ENCODE results near the gene ACSBG1. TPM values are rescaled to one million over a fixed set of nuclear protein-coding genes. Genes with fewer than 3 reads are reported as not detected.

The ACSBG1 gene
- polyA plus RNA-seq, 1 donor from 2014 or later, result 0.32 TPM

DNA sequence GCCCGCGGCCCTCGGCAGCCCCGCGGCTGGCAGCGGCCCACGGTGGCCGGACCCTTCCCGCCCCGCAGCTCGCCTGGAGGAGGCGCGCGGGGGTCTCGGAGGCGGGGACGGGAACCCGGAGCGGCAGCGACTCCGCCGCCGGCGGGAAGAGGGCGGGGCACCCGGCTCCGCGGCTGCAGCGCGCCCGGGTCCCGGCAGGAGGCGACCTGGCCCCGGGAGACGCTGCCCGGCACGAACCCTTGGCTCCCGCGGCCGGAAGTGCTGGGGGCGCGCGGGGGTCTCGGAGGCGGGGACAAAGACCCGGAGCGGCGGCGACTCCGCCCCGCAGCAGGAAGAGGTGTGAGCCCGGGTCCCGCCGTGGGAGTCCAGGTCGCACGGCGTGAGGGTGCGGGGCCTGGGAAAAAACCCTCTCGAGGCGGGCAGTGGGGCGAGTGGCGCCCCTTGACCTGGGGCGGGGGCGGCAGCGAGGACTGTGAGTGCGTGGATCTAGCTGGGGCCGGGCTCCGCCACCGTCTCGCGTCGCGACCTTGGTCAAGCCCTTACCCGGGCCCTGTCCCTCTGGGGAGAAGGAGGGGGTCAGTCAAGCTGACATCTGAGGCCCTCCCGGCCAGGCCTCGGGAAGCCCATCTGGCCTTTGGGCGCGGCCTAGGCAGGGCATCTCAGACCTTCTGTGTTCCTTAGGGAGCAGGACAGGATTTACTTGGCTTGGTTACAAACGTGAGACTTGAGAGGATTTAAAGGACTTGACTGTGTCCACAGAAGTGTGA is 102.9 kb downstream of the ACSBG1 start, which contains the start of gene CIB2:
Gene CIB2 (minus strand): TSS at position 151 of the 767 bp plus-strand sequence. CDS start 230 bp downstream, outside the sequence.
- no peaks in the 10 kb centered on the region for H3K9me2 ChIP-seq (ENCODE audit: insufficient read depth, low read length)
- peak within 1 kb of the TSS; percentile 98 for H2AFZ ChIP-seq (ENCODE audit: low read depth, low read length)
- TF ChIP-seq, protein P1, sequence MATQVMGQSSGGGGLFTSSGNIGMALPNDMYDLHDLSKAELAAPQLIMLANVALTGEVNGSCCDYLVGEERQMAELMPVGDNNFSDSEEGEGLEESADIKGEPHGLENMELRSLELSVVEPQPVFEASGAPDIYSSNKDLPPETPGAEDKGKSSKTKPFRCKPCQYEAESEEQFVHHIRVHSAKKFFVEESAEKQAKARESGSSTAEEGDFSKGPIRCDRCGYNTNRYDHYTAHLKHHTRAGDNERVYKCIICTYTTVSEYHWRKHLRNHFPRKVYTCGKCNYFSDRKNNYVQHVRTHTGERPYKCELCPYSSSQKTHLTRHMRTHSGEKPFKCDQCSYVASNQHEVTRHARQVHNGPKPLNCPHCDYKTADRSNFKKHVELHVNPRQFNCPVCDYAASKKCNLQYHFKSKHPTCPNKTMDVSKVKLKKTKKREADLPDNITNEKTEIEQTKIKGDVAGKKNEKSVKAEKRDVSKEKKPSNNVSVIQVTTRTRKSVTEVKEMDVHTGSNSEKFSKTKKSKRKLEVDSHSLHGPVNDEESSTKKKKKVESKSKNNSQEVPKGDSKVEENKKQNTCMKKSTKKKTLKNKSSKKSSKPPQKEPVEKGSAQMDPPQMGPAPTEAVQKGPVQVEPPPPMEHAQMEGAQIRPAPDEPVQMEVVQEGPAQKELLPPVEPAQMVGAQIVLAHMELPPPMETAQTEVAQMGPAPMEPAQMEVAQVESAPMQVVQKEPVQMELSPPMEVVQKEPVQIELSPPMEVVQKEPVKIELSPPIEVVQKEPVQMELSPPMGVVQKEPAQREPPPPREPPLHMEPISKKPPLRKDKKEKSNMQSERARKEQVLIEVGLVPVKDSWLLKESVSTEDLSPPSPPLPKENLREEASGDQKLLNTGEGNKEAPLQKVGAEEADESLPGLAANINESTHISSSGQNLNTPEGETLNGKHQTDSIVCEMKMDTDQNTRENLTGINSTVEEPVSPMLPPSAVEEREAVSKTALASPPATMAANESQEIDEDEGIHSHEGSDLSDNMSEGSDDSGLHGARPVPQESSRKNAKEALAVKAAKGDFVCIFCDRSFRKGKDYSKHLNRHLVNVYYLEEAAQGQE (IDR thresholded peaks at IDR 0.05; ENCODE audit: borderline replicate concordance), result no peak
- TF ChIP-seq TAF1 (IDR thresholded peaks at IDR 0.05; ENCODE audit: low read depth), result peak; percentile 33
- no peak for TF ChIP-seq EZH2 (IDR thresholded peaks at IDR 0.05; ENCODE audit: borderline replicate concordance, insufficient read depth, low read length, poor library complexity, severe bottlenecking)
- TF ChIP-seq RAD21 (conservative IDR thresholded peaks at IDR 0.05), result peak; percentile 76
- TF ChIP-seq POLR2AphosphoS5 (IDR thresholded peaks at IDR 0.05), result peak; percentile 73
- TF ChIP-seq EP300 (conservative IDR thresholded peaks at IDR 0.05; ENCODE audit: poor library complexity, severe bottlenecking), result peak; percentile 30
- TF ChIP-seq MXI1 (conservative IDR thresholded peaks at IDR 0.05; ENCODE audit: poor library complexity, severe bottlenecking), result peak; percentile 55
- TF ChIP-seq, protein P2, sequence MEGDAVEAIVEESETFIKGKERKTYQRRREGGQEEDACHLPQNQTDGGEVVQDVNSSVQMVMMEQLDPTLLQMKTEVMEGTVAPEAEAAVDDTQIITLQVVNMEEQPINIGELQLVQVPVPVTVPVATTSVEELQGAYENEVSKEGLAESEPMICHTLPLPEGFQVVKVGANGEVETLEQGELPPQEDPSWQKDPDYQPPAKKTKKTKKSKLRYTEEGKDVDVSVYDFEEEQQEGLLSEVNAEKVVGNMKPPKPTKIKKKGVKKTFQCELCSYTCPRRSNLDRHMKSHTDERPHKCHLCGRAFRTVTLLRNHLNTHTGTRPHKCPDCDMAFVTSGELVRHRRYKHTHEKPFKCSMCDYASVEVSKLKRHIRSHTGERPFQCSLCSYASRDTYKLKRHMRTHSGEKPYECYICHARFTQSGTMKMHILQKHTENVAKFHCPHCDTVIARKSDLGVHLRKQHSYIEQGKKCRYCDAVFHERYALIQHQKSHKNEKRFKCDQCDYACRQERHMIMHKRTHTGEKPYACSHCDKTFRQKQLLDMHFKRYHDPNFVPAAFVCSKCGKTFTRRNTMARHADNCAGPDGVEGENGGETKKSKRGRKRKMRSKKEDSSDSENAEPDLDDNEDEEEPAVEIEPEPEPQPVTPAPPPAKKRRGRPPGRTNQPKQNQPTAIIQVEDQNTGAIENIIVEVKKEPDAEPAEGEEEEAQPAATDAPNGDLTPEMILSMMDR (IDR thresholded peaks at IDR 0.05; ENCODE audit: poor library complexity, severe bottlenecking), result peak; percentile 92
- TF ChIP-seq SMC3 (conservative IDR thresholded peaks at IDR 0.05; ENCODE audit: poor library complexity), result peak; percentile 72
- H3F3A ChIP-seq (ENCODE audit: insufficient read depth, low read length, poor library complexity, severe bottlenecking), result peaks cover 4% of the 10 kb centered on the region
- peak within 1 kb of the TSS; percentile 70 for H3K27ac ChIP-seq (ENCODE audit: low read length)
- no peaks in the 10 kb centered on the region for H3K79me2 ChIP-seq (replicated peaks; ENCODE audit: insufficient read depth, low read length)
- H3K27me3 ChIP-seq (ENCODE audit: insufficient read depth, low read depth, low read length), result no peaks in the 10 kb centered on the region
- no peaks in the 10 kb centered on the region for H3K9me3 ChIP-seq (ENCODE audit: low read length)
- peak within 1 kb of the TSS; percentile 100 for H3K4me2 ChIP-seq (ENCODE audit: low read length)
- H3K9ac ChIP-seq (ENCODE audit: low read length), result peak within 1 kb of the TSS; percentile 92
- H4K20me1 ChIP-seq (ENCODE audit: insufficient read depth), result no peaks in the 10 kb centered on the region
- H3K36me3 ChIP-seq (ENCODE audit: insufficient read depth, low read length), result no peaks in the 10 kb centered on the region
- peak within 1 kb of the TSS; percentile 98 for H3K4me3 ChIP-seq (ENCODE audit: low read length)

DNA sequence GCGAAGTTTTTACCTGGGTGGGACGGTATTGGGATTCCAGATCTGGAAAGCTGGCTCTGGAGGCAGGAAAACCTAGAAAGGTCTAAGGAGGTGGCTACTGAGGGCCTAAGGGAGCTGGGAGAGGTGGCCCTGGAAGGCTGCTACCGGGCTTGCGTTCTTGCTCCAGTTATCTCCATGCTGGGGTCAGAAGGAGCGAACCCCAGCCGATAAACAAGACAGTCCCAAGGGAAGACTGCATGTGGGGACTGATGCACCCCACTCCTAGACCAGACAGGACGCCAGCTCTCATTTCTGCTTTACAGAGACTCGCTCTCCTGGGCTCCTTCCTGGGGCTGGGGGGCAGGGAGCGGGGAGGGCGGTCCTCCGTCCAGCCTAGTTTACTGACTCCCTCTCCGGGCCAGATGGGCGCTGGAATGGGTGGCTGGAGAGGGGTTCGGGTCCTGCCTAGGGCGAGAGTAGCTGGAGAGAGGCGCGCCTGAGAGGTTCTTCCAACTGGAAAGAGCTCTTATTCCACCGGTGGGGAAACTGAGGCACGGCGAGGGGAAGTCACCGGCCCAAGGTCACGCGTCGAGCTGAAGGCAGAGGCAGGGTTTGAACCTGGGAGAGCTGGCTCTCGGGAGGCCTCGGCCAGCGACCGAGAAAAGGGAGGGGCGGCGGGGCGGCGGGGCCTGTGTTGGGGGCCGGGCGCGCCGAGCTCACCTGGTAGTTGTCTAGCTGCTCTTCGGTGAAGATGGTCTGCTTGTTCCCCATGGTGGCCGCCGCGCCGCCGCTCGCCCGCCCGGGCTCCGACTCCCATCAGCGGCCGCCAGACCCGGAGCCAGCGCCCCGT is 103.7 kb downstream of the ACSBG1 start:
- Histone ChIP-seq H3K27me3 (ENCODE audit: insufficient read depth, low read depth, low read length) (no peaks in the 10 kb centered on the region), H3F3A (ENCODE audit: insufficient read depth, low read length, poor library complexity, severe bottlenecking) (peaks cover 4% of the 10 kb centered on the region), H3K36me3 (ENCODE audit: insufficient read depth, low read length) (no peaks in the 10 kb centered on the region), H3K79me2 (replicated peaks; ENCODE audit: insufficient read depth, low read length) (no peaks in the 10 kb centered on the region), H3K9ac (ENCODE audit: low read length) (peak overlapping the region; percentile 92), H2AFZ (ENCODE audit: low read depth, low read length) (no peak overlapping the region), H3K4me2 (ENCODE audit: low read length) (no peak overlapping the region), H4K20me1 (ENCODE audit: insufficient read depth) (no peaks in the 10 kb centered on the region), H3K9me3 (ENCODE audit: low read length) (no peaks in the 10 kb centered on the region), H3K4me3 (ENCODE audit: low read length) (peak overlapping the region; percentile 63), H3K9me2 (ENCODE audit: insufficient read depth, low read length) (no peaks in the 10 kb centered on the region), H3K27ac (ENCODE audit: low read length) (peak overlapping the region; percentile 12)
- TF ChIP-seq POLR2AphosphoS5 (IDR thresholded peaks at IDR 0.05) (no peak), RAD21 (conservative IDR thresholded peaks at IDR 0.05) (no peak), MXI1 (conservative IDR thresholded peaks at IDR 0.05; ENCODE audit: poor library complexity, severe bottlenecking) (no peak), EP300 (conservative IDR thresholded peaks at IDR 0.05; ENCODE audit: poor library complexity, severe bottlenecking) (no peak), SMC3 (conservative IDR thresholded peaks at IDR 0.05; ENCODE audit: poor library complexity) (no peak), TAF1 (IDR thresholded peaks at IDR 0.05; ENCODE audit: low read depth) (no peak), EZH2 (IDR thresholded peaks at IDR 0.05; ENCODE audit: borderline replicate concordance, insufficient read depth, low read length, poor library complexity, severe bottlenecking) (no peak)
- TF ChIP-seq, protein P1 (IDR thresholded peaks at IDR 0.05; ENCODE audit: borderline replicate concordance), result no peak
- TF ChIP-seq, protein P2 (IDR thresholded peaks at IDR 0.05; ENCODE audit: poor library complexity, severe bottlenecking), result no peak
